GM23248 (cell line): ENCODE data around the gene CPS1.

Experiments
- EZH2 ChIP-seq: fragments of 200-600 bp; sonication (generic); IDR thresholded peaks from 2 replicates; pipeline ENCODE4 v1.6.1; 2018; ENCODE audit warnings: antibody characterized with exemption, mild to moderate bottlenecking; ENCODE audit not compliant: insufficient read depth, poor library complexity, severe bottlenecking
- EZH2phosphoT487 ChIP-seq: fragments of 200-600 bp; sonication (generic); IDR thresholded peaks from 2 replicates; pipeline ENCODE4 v1.6.1; 2018; ENCODE audit warnings: antibody characterized with exemption, moderate library complexity, mild to moderate bottlenecking, low read depth; ENCODE audit not compliant: insufficient read depth

GRCh38 chr2:210544831-210545230, 11.6 kb upstream of the CPS1 start:
- no peak for TF ChIP-seq EZH2
- no peak for TF ChIP-seq EZH2phosphoT487
